Stimulated activated CD4-positive, alpha-beta T cell treated with anti-CD3 and anti-CD28 coated beads, TNF-alpha, amount 100 ng/mL, for 24 hours (primary cell): Measurements from ENCODE around the gene SPOUT1.
A peak's percentile ranks its signal among the peaks of the same experiment; 100 is the strongest.

Experiments
- DNase-seq, 3 experiments: peaks; one replicate each; pipeline ENCODE4 v3.0.0-alpha.2; 2020; ENCODE audit warnings: low read depth in 3 of 3

SPOUT1 gene

DNA sequence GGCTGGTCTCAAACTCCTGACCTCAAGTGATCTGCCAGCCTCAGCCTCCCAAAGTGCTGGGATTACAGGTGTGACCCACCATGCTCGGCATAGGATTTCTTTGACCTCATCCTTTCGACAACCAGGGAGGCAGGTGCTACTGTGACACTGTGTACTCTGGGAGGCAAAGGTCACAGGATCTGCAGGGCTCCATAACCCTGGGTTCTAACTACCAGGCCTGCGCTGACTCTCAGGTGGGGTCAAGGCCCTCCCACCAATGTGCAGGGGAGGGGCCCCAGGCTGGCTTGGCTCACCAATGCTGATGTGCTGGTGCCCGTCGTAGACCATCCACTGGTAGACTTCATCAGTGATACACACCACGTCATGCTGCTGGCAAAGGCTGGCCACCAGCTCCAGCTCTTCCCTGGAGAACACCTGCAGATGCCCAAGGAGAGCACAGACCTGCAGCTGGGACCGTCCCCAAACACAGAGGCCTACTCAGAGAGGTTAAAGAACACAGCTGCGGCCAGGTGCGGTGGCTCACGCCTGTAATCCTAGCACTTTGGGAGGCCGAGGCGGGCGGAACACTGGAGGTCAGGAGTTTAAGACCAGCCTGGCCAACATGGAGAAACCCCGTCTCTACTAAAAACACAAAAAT, 7.0 kb upstream of the SPOUT1 start:
- DNase-seq, result no peak

DNA sequence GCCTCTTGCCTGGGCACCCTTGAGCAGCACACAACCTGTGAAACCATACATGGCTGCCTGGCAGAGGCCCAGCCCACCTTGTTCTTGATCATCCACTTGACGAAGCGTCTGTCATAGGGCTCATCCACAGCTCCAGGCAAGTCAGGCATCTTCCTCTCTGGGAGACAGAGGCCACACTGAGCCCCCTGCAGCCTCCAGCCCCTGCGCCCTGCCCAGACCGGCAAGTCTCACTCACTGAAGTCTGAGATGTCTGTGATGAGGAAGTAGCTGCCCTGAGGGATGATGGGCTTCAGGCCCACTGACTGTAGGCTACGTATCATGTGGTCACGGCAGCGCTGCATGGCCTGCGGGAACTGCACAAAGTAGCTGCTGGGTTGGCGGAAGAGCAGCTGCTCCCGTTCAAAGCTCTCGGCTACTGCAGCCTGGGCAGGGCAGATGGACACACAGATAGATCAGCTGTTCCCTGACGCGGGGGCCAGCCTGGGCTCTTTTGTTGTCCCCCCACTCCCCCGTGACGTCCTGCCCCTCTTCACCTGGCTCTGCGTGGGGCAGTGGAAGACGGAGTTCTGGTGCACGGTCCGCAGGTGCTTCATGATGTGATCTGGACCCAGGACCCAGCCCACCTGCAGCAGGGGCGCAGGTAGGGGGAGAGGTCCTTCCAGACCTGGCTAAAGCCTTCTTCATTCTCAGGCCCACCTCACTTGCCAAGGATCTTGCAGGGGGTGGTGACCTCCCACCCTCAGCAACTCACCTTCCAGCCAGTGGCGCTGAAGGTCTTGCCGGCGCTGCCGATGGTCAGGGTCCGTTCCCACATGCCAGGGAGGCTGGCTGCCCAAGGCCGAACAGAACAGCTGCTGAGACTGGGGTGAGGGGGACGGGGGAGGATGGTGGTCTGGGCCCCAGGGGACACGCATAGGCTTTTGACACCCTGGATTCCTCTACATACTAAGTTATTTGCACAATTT, 5.9 kb upstream of the SPOUT1 start:
- no peak for DNase-seq

DNA sequence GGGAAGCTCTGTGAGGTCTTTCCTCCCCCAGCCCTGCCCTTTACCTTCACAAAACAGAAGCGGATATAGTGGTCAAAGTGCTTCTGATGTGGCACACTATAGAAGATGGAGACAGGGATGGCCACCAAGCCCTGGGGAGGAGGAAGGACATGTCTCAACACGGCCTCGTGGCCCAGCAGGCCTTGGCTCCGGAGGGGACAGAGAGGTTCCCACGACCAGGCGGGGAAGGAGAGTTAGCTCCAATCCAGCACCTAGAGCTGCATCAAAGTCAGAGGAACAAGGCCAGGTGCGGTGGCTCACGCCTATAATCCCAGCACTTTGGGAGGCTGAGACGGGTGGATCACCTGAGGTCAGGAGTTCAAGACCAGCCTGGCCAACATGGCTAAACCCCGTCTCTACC, 4.1 kb upstream of the SPOUT1 start:
- no peak for DNase-seq

GRCh38 chr9:128828719-128829452, 708 bp downstream of the SPOUT1 start:
- no peak for DNase-seq

GRCh38 chr9:128828267-128828666, 1.3 kb downstream of the SPOUT1 start:
- no peak for DNase-seq

- DNase-seq, result no peak
Observed at GRCh38 chr9:128825923-128826700, 3.5 kb downstream of the SPOUT1 start.

GRCh38 chr9:128824911-128825310, 4.7 kb downstream of the SPOUT1 start:
- no peak for DNase-seq

GRCh38 chr9:128823903-128824406, 5.6 kb downstream of the SPOUT1 start:
- no peak for DNase-seq

GRCh38 chr9:128823362-128823902, 6.2 kb downstream of the SPOUT1 start:
- no peak for DNase-seq

GRCh38 chr9:128822407-128823042, 7.1 kb downstream of the SPOUT1 start:
- no peak for DNase-seq

DNA sequence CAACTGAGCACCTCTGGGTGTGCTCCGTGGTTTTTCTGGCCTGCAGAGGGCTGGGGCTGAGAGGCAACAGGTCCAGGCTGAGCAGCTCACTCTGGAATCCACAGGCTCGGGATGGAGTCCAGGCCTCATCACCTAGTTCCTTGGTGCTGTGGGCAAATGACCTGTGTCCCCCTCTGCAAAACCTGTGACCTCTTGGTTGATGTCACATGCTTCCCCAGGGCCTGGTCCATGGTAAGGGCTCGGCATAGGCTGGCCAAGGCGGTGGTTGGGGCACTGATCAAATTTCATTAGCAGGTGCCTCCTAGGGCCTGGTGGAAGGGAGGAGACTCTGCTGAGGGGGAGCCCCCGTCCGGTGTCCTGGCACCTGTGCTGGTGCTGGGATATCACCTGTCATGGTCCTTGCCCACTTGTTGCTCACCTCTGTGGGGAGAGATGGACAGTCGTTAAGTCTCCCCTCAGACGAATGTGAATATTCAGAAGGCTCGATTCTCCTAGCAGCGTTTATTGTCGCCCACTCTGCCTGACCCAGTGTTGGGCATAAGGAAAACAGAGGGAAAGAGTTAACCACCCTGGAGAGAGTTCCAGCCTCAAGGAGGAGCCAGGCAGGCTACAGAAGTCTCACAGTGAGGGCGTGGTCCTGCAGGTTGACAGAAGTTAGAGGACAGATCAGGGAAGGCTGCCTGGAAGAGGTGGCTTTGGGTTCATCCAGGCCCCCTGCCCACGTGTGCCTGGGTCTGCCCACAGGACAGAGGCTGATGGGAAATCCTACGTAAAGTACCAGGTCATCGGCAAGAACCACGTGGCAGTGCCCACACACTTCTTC, 7.8 kb downstream of the SPOUT1 start:
- DNase-seq, result no peak

- no peak for DNase-seq
Observed at GRCh38 chr9:128820665-128821583, 8.7 kb downstream of the SPOUT1 start.

- DNase-seq, result no peak
Observed at GRCh38 chr9:128819716-128820664, 9.6 kb downstream of the SPOUT1 start.

- DNase-seq, result peak in 1 of 3 experiments; percentile 44
Observed at GRCh38 chr9:128818839-128819715, 10.5 kb downstream of the SPOUT1 start.

DNA sequence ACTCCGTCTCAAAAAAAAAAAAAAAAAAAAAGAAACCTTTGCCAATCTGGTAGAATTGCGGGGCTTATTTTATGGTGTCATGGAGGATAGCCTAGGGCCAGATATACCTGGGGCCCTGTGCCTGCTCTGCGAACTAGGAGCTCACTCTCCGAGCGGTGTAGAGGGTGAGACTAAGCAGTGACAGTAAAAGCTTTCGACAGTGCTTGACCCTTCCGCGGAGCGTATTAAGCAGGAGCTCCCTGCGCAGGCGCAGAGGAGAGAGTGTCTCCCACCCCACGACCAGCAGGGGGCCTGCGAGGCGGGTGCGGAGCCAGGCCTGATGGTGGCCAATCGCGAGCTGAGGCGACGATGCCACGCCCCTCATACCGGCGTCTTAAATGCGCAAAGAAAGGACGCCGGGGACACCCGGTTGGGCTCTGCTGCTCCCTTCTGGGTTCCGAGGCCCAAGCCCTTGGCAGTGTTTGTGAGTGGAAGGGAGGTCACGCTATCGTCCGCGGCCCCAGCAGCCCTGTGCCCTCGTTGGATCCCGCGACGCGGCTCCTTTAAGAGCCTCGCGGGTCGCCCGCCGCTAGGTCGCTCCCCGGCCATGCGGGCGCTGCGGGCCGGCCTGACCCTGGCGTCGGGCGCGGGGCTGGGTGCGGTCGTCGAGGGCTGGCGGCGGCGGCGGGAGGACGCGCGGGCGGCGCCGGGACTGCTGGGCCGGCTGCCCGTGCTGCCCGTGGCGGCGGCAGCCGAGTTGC, 11.3 kb downstream of the SPOUT1 start, which contains the start of gene ENDOG:
ENDOG (plus strand) TSS at position 402 of the 740 bp plus-strand sequence; CDS start at position 587, 185 bp downstream.
- peak; percentile 95 to 99 (median 96) for DNase-seq

DNA sequence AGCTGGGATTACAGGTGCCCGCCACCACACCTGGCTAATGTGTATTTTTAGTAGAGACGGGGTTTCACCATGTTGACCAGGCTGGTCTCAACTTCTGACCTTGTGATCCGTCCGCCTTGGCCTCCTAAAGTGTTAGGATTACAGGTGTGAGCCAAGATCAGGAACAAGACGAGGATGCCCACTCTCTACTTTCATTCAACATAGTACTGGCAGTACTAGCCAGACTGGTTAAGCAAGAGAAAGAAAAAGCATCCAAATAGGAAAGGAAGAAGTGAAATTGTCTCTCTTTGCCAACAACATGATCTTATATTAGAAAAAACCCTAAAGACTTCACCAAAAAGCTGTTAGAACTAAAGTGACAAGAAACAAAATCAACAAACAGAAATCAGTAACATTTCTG, 18.7 kb downstream of the SPOUT1 start:
- no peak for DNase-seq
